ENCODE results near the gene SIAH3.

Gene SIAH3

GRCh38 chr13:45732916-45733315, 118.6 kb downstream of the SIAH3 start:
- TF ChIP-seq CTCF (IDR thresholded peaks at IDR 0.05; ENCODE audit: low read length, missing control alignments), result no peak
- no peak for DNase-seq (ENCODE audit: low read depth)

GRCh38 chr13:45731455-45731854, 120.1 kb downstream of the SIAH3 start:
- no peak for TF ChIP-seq CTCF (IDR thresholded peaks at IDR 0.05; ENCODE audit: low read length, missing control alignments)
- no peak overlapping the region for H3K4me3 ChIP-seq (replicated peaks; ENCODE audit: low read depth, low read length)
- DNase-seq (ENCODE audit: low read depth), result no peak

More at GRCh38 chr13:45732916-45733315, 118.6 kb downstream of the SIAH3 start:
- H3K4me3 ChIP-seq (replicated peaks; ENCODE audit: low read depth, low read length), result no peak overlapping the region

- no peak overlapping the region for H3K4me3 ChIP-seq (replicated peaks; ENCODE audit: low read depth, low read length)
- peak; percentile 4 for TF ChIP-seq CTCF (IDR thresholded peaks at IDR 0.05; ENCODE audit: low read length, missing control alignments)
- peak; percentile 4 for DNase-seq (ENCODE audit: low read depth)
These were observed 122.8 kb downstream of the SIAH3 start for GRCh38 chr13:45728759-45729158.
